DMS 273 (cell line): ENCODE results near the gene MGAT4B.

Experiments used
- DNase-seq: peaks from one replicate; lab custom pipeline; 2025; ENCODE audit not compliant: unreplicated experiment; lab: John Stamatoyannopoulos, UW

Gene MGAT4B

GRCh38 chr5:179749857-179750508 is 56.7 kb downstream of the MGAT4B start:
- DNase-seq = no peak

- no peak for DNase-seq
Measured at GRCh38 chr5:179747811-179748210, 58.9 kb downstream of the MGAT4B start.
